GM13977 (cell line): Measurements from ENCODE around the gene E4F1.
"Not testable (repeated sequence)": the region's sequence is repeated elsewhere in the genome, so short reads cannot be mapped to it uniquely, and the experiment has no call there.

Experiments used
- DNase-seq: peaks from one replicate; pipeline ENCODE4 v3.0.0; 2012; ENCODE audit warnings: low spot score
- CTCF ChIP-seq: IDR thresholded peaks from 2 replicates; pipeline ENCODE4 v1.5.1; 2012; ENCODE audit warnings: mild to moderate bottlenecking, control low read depth; ENCODE audit not compliant: insufficient read depth; ENCODE audit errors: extremely low read depth, missing control alignments
- in situ Hi-C: fragments of 300-500 bp; cut with MboI; formaldehyde crosslinking; loops from one replicate; pipeline ENCODE4 v1.12.0; 2022; ENCODE audit warnings: low sequenced_read_pairs, low pct_unique_long_range_greater_than_20kb, mixed read lengths, inconsistent platforms; ENCODE audit not compliant: unreplicated experiment

Gene E4F1

GRCh38 chr16:2199095-2199494 is 24.3 kb upstream of the E4F1 start:
- TF ChIP-seq CTCF: no peak
- in situ Hi-C loops: no loop called here
- DNase-seq: no peak

GRCh38 chr16:2199621-2200139 is 23.7 kb upstream of the E4F1 start:
- TF ChIP-seq CTCF: no peak
- in situ Hi-C loops: no loop called here
- DNase-seq: no peak

GRCh38 chr16:2200313-2200712 is 23.1 kb upstream of the E4F1 start:
- TF ChIP-seq CTCF: no peak
- DNase-seq: no peak
- in situ Hi-C loops: no loop called here

GRCh38 chr16:2203119-2203688 is 20.2 kb upstream of the E4F1 start:
- DNase-seq, in situ Hi-C loops: not testable (repeated sequence)

- TF ChIP-seq CTCF: no peak
- in situ Hi-C loops: no loop called here
- no peak for DNase-seq
Measured at GRCh38 chr16:2204416-2205103, 18.8 kb upstream of the E4F1 start.

GRCh38 chr16:2205104-2205966 is 18.1 kb upstream of the E4F1 start, which contains the start of gene MLST8:
MLST8 (plus strand) TSS chr16:2205454; CDS start chr16:2206086, 632 bp downstream.
- in situ Hi-C loops: no loop called here
- peak; percentile 99 for DNase-seq
- peak; percentile 9 for TF ChIP-seq CTCF
